HG03039 (cell line): ENCODE measurements around the gene USP17L10.
"Not testable (repeated sequence)": the region's sequence is repeated elsewhere in the genome, so short reads cannot be mapped to it uniquely, and the experiment has no call there.

ENCODE experiments used
- ATAC-seq: cut with Tn5 transposase; IDR thresholded peaks from one replicate; pipeline ENCODE4 v1.9.1; 2021; ENCODE audit warnings: mild to moderate bottlenecking, moderate library complexity; ENCODE audit not compliant: unreplicated experiment

USP17L10 gene

GRCh38 chr4:9210357-9210756, at the start of gene USP17L10:
Gene USP17L10, plus strand, starts transcription at chr4:9210657. Its CDS starts 0 bp downstream, at chr4:9210657.
- ATAC-seq, result not testable (repeated sequence)

GRCh38 chr4:9165990-9166389, 44.5 kb upstream of the USP17L10 start:
- ATAC-seq, result not testable (repeated sequence)

GRCh38 chr4:9169791-9170459, 40.5 kb upstream of the USP17L10 start, which contains the start of gene FAM90A26:
Gene FAM90A26, plus strand, starts transcription at chr4:9170409. Its CDS starts 2,764 bp downstream, at chr4:9173173.
- not testable (repeated sequence) for ATAC-seq

- ATAC-seq, result not testable (repeated sequence)
These were observed 4.2 kb downstream of the USP17L10 start for GRCh38 chr4:9214701-9215100.

GRCh38 chr4:9215105-9215504, 4.6 kb downstream of the USP17L10 start, which contains the start of gene USP17L11:
Gene USP17L11, plus strand, starts transcription at chr4:9215405. Its CDS starts 0 bp downstream, at chr4:9215405.
- ATAC-seq, result not testable (repeated sequence)

GRCh38 chr4:9219852-9220251, 9.4 kb downstream of the USP17L10 start, which contains the start of gene USP17L12:
Gene USP17L12, plus strand, starts transcription at chr4:9220152. Its CDS starts 0 bp downstream, at chr4:9220152.
- ATAC-seq, result not testable (repeated sequence)

- not testable (repeated sequence) for ATAC-seq
These were observed 14.1 kb downstream of the USP17L10 start, which contains the start of gene USP17L13 for GRCh38 chr4:9224596-9224995. Gene USP17L13, plus strand, starts transcription at chr4:9224896. Its CDS starts 0 bp downstream, at chr4:9224896.

GRCh38 chr4:9230249-9230648, 19.8 kb downstream of the USP17L10 start:
- ATAC-seq, result not testable (repeated sequence)

GRCh38 chr4:9234085-9234484, 23.6 kb downstream of the USP17L10 start, which contains the start of gene USP17L15:
Gene USP17L15, plus strand, starts transcription at chr4:9234385. Its CDS starts 0 bp downstream, at chr4:9234385.
- ATAC-seq, result not testable (repeated sequence)

- ATAC-seq, result not testable (repeated sequence)
These were observed 28.0 kb downstream of the USP17L10 start for GRCh38 chr4:9238461-9238860.

GRCh38 chr4:9243579-9243978, 33.1 kb downstream of the USP17L10 start, which contains the start of gene USP17L17:
Gene USP17L17, plus strand, starts transcription at chr4:9243879. Its CDS starts 0 bp downstream, at chr4:9243879.
- ATAC-seq, result not testable (repeated sequence)

GRCh38 chr4:9247953-9248680, 37.7 kb downstream of the USP17L10 start, which contains the start of gene USP17L18:
Gene USP17L18, plus strand, starts transcription at chr4:9248630. Its CDS starts 0 bp downstream, at chr4:9248630.
- ATAC-seq, result not testable (repeated sequence)

GRCh38 chr4:9253078-9253477, 42.6 kb downstream of the USP17L10 start, which contains the start of gene USP17L19:
Gene USP17L19, plus strand, starts transcription at chr4:9253378. Its CDS starts 0 bp downstream, at chr4:9253378.
- ATAC-seq, result not testable (repeated sequence)

GRCh38 chr4:9257824-9258223, 47.4 kb downstream of the USP17L10 start, which contains the start of gene USP17L20:
Gene USP17L20, plus strand, starts transcription at chr4:9258124. Its CDS starts 0 bp downstream, at chr4:9258124.
- ATAC-seq, result not testable (repeated sequence)
